Activated CD4-positive, alpha-beta T cell treated with anti-CD3 and anti-CD28 coated beads for 36 hours (primary cell): Measurements from ENCODE around the gene STYX. TPM values are rescaled to one million over a fixed set of nuclear protein-coding genes. Genes with fewer than 3 reads are reported as not detected.

ENCODE experiments used
- ATAC-seq: fragments of 200-7000 bp; cut with Tn5 transposase; one replicate; pipeline ENCODE4 v1.10.0; 2021; ENCODE audit warnings: mild to moderate bottlenecking, moderate library complexity
- CTCF ChIA-PET: fragments of 350-600 bp; sonication (Branson Sonifier 250); formaldehyde crosslinking; loops from one replicate; lab custom pipeline; 2021; ENCODE audit warnings: antibody characterized with exemption; lab: Charles Lee
- POLR2A ChIA-PET: fragments of 350-600 bp; sonication (Branson Sonifier 250); formaldehyde crosslinking; loops from one replicate; lab custom pipeline; 2021; ENCODE audit warnings: antibody characterized with exemption, inconsistent platforms; lab: Charles Lee
- DNase-seq: peaks from one replicate; pipeline ENCODE4 v3.0.0-alpha.2; 2020
- H3K27ac Mint-ChIP-seq: one replicate; pipeline ENCODE4 v1.8.0; 2021; ENCODE audit warnings: mixed read lengths
- H3K27me3 Mint-ChIP-seq: one replicate; pipeline ENCODE4 v1.8.0; 2021; ENCODE audit warnings: mixed read lengths
- H3K36me3 Mint-ChIP-seq: one replicate; pipeline ENCODE4 v1.8.0; 2021; ENCODE audit warnings: low read depth, mixed read lengths
- H3K4me1 Mint-ChIP-seq: one replicate; pipeline ENCODE4 v1.8.0; 2021; ENCODE audit warnings: mixed read lengths
- H3K4me3 Mint-ChIP-seq: one replicate; pipeline ENCODE4 v1.8.0; 2021; ENCODE audit warnings: mild to moderate bottlenecking, moderate library complexity, mixed read lengths
- H3K9me3 Mint-ChIP-seq: one replicate; pipeline ENCODE4 v1.8.0; 2021; ENCODE audit warnings: low read depth, mixed read lengths
- intact Hi-C, 2 experiments: fragments of 100-400 bp; cut with DNase I in 1 of 2; cut with micrococcal nuclease in 1 of 2; formaldehyde crosslinking; loops; one replicate each; pipeline versions ENCODE4 v1.14.2 to v1.15.1; 2022 to 2024; cut with DNase I, micrococcal nuclease
- total RNA-seq, 2 experiments: library from RNA; stranded (reverse); gene quantifications; one replicate each; pipeline ENCODE4 v1.2.3, GENCODE V29; 2021

The STYX gene
- total RNA-seq, 2 experiments from 2014 or later = 13.1 to 13.3 TPM

DNA sequence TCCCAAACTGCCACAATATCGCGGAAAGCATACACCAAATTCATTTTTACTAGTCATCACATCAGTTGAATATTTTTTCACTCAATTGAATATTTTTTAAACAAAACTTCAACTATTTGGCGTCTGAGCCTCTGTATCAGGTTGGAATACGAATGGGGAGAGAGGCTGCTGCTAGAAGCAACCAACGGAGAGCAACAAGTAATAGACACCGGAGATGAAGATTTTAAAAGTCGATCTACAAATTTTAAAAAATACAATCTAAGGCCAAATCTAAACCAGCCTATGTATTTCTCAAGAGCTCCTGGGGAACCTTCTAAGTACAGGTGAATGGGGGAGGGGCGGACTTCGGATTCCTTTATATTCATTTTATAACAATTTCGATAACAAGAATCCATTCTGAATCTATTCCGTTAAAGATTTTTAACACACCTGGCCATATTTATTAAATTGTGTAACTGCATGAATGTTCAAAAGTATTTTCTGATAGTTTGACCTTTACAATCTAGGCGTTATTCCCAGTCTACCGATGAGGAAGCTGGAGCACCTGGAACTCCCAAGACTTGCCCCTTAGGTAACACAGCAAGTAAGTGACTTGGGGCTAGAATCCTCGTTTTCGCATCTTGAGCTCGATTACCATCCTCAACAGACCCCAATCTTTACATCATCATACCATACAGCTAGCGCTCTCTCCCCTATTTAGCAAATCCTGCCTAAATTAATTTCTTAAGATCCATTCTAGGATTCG lies 60.2 kb downstream of the STYX start:
- Mint-ChIP-seq H3K4me1 (peaks cover 33% of the 10 kb centered on the region), H3K27me3 (no peaks in the 10 kb centered on the region), H3K9me3 (no peaks in the 10 kb centered on the region), H3K36me3 (peaks cover 6% of the 10 kb centered on the region), H3K4me3 (peak overlapping the region; percentile 95), H3K27ac (peak overlapping the region; percentile 80)
- DNase-seq (no peak), ATAC-seq (no peak)
- intact Hi-C loops = loop anchor here (2.0 to 10.0 kb wide), 4 partner anchors 47 to 427 kb away; partner anchors contain the start of genes DDHD1 (in 1 of the 2) and PSMC6 (in 1 of the 2)
- CTCF ChIA-PET = interaction anchor here (0.6 to 1.6 kb wide), 4 partner anchors 8 to 238 kb away, joined by 3 to 6 read pairs (median 4); no protein-coding TSS in a partner anchor
- POLR2A ChIA-PET = interaction anchor here (0.6 kb wide), 1 partner anchor 31 kb away, joined by 3 read pairs; no protein-coding TSS in a partner anchor

DNA sequence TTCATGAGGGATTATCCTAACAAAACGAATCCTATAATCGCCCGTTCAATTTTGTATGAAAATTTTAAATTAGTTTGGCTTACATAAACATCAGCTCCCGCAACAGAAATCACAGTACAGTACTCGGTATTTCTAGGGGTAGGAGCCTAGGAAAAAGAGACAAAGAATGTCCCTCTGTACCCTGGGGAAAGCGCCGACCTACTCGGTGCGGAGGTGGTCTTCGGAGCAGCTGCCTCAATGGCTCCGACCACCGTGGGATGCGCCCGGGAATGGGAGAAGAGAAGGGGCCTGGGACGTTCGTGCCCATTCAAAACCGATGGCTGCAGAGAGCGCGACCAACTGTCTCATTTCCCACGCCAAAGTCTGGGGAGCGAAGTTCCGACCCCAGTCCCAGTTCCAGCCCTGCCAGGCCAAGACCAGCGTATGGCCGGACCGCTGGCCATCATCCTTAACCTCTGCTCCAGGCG lies 60.8 kb downstream of the STYX start:
- Mint-ChIP-seq H3K4me1 (peaks cover 33% of the 10 kb centered on the region), H3K9me3 (no peaks in the 10 kb centered on the region), H3K36me3 (peaks cover 6% of the 10 kb centered on the region), H3K27ac (peak overlapping the region; percentile 80), H3K27me3 (no peaks in the 10 kb centered on the region), H3K4me3 (peak overlapping the region; percentile 95)
- CTCF ChIA-PET = interaction anchor here (0.6 to 1.6 kb wide), 5 partner anchors 9 to 239 kb away, joined by 3 to 6 read pairs (median 4); no protein-coding TSS in a partner anchor
- DNase-seq (no peak), ATAC-seq (peak; percentile 5)
- intact Hi-C loops = loop anchor here (1.0 to 10.0 kb wide), 8 partner anchors 48 to 426 kb away; partner anchors contain the start of genes DDHD1 (in 2 of the 2), GPR137C (in 2 of the 2), PSMC6 (in 2 of the 2) and STYX (in 2 of the 2)
- POLR2A ChIA-PET = interaction anchor here (0.6 kb wide), 1 partner anchor 30 kb away, joined by 3 read pairs; no protein-coding TSS in a partner anchor

DNA sequence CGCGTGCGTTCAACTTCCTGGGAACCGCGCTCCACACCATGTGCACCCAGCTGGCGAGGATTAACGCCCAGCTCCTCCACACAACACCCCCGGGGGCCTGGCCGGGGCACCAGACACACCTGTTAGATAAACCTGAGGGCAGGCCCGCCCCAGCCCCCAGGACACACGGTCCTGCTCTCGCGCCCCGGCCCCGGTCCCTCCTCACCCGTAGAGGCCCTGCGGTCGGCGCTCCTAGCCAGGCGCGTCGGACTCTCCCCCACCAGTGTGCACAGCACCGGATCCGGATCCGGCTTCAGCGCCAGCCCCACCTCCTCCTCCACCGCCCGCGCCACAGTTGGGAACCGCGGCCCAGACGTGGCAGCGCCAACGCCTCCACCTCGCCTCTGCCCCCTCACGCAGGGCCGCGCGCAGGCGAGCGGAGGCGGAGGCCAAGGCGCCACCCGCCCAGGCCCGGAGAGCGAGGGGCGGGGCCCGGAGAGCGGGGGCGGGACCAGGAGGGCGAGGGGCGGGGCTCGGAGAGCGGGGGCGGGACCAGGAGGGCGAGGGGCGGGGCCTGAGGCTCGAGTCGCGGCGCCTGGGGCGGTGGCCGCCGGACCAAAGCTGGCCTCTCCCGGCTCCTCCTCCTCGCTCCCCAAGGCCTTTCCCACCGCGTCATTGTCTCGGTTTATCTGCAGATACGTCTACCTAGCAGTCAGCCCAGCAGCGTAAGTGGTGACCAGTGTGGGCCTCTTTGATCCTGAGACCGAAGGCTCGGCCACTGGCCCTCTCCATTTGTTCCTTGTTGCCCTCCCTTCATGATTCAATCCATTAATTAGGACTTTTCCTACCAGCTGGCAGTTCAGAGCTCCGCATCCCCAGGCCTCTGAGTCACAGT lies 61.5 kb downstream of the STYX start, which contains the start of gene GNPNAT1:
GNPNAT1 (minus strand) TSS at position 385 of the 874 bp plus-strand sequence. CDS start 6,957 bp downstream, outside the sequence.
- ChIA-PET CTCF (interaction anchor here (0.6 to 0.7 kb wide), 2 partner anchors 17 to 80 kb away, joined by 3 to 4 read pairs; no protein-coding TSS in a partner anchor), POLR2A (no interaction called here)
- H3K9me3 Mint-ChIP-seq = peaks cover under 1% of the 10 kb centered on the region
- H3K4me3 Mint-ChIP-seq = peak within 1 kb of the TSS; percentile 95
- H3K4me1 Mint-ChIP-seq = peaks cover 33% of the 10 kb centered on the region
- DNase-seq = peak; percentile 90
- H3K36me3 Mint-ChIP-seq = peaks cover 5% of the 10 kb centered on the region
- no peaks in the 10 kb centered on the region for H3K27me3 Mint-ChIP-seq
- intact Hi-C loops = loop anchor here (1.0 to 10.0 kb wide), 8 partner anchors 49 to 425 kb away; partner anchors contain the start of genes DDHD1 (in 2 of the 2), GPR137C (in 2 of the 2), PSMC6 (in 2 of the 2) and STYX (in 2 of the 2)
- H3K27ac Mint-ChIP-seq = peak within 1 kb of the TSS; percentile 80
- peak; percentile 91 for ATAC-seq

DNA sequence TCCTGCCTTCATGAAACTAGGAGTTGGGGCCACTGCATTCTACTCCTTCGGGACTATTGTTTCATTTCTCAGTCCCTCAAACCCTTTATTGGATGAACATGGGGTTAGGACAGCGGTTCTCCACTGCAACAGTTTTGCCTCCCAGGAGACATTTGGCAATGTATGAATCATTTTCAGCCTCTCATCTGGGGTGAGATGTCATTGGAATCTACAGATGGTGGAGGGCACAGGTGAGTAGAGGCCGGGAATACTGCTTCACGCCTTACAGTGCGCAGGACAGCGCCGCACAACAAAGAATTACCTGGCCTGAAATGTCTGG lies 62.1 kb downstream of the STYX start:
- Mint-ChIP-seq H3K4me1 (peaks cover 32% of the 10 kb centered on the region), H3K27me3 (no peaks in the 10 kb centered on the region), H3K27ac (peak overlapping the region; percentile 77), H3K9me3 (peaks cover 2% of the 10 kb centered on the region), H3K4me3 (peak overlapping the region; percentile 95), H3K36me3 (peaks cover 5% of the 10 kb centered on the region)
- ChIA-PET CTCF (no interaction called here), POLR2A (no interaction called here)
- DNase-seq = no peak
- intact Hi-C loops = loop anchor here in 1 of 2 experiments (10.0 kb wide), 1 partner anchor 363 kb away; the partner anchor contains the start of gene DDHD1
- ATAC-seq = no peak

DNA sequence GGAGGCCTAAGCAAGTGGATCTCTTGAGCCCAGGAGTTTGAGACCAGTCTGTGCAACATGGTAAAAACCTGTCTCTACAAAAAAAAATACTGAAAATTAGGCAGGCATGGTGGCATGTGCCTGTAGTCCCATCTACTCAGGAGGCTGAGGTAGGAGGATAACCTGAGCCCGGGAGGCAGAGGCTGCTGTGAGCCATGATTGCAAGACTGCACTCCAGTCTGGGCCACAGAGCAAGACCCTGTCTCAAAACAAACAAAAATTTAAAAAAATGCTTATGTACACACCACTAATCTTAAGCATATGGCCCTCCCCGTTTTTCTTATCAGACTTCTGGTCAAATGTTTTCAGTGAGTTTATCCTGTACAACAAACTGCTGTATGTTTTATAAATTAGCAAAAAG lies 63.1 kb downstream of the STYX start:
- H3K27ac Mint-ChIP-seq = no peak overlapping the region
- ChIA-PET POLR2A (no interaction called here), CTCF (no interaction called here)
- H3K9me3 Mint-ChIP-seq = peaks cover 2% of the 10 kb centered on the region
- intact Hi-C loops = loop anchor here in 1 of 2 experiments (10.0 kb wide), 1 partner anchor 362 kb away; the partner anchor contains the start of gene DDHD1
- H3K27me3 Mint-ChIP-seq = no peaks in the 10 kb centered on the region
- no peak for ATAC-seq
- H3K36me3 Mint-ChIP-seq = peaks cover 5% of the 10 kb centered on the region
- peaks cover 29% of the 10 kb centered on the region for H3K4me1 Mint-ChIP-seq
- no peak overlapping the region for H3K4me3 Mint-ChIP-seq
- DNase-seq = no peak

DNA sequence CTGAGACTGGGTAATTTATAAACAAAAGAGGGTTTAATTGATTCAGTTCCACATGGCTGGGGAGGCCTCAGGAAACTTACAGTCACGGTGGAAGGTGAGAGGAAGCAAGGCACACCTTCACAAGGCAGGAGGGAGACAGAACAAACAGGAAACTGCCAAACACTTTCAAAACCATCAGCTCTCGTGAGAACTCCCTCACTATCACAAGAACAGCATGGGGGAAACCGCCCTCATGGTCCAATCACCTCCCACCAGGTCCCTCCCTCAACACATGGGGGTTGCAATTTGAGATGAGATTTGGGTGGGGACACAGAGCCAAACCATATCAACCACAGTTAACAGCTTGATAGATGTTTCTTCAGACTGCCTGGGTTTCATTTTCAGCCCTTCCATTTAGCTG lies 67.7 kb downstream of the STYX start:
- Mint-ChIP-seq H3K27me3 (no peaks in the 10 kb centered on the region), H3K4me3 (no peak overlapping the region), H3K27ac (no peak overlapping the region), H3K9me3 (peaks cover 2% of the 10 kb centered on the region), H3K4me1 (peaks cover 5% of the 10 kb centered on the region), H3K36me3 (peaks cover 1% of the 10 kb centered on the region)
- no peak for ATAC-seq
- CTCF ChIA-PET = no interaction called here
- no peak for DNase-seq
- intact Hi-C loops = loop anchor here in 1 of 2 experiments (10.0 kb wide), 1 partner anchor 357 kb away; the partner anchor contains the start of gene DDHD1
- POLR2A ChIA-PET = no interaction called here

DNA sequence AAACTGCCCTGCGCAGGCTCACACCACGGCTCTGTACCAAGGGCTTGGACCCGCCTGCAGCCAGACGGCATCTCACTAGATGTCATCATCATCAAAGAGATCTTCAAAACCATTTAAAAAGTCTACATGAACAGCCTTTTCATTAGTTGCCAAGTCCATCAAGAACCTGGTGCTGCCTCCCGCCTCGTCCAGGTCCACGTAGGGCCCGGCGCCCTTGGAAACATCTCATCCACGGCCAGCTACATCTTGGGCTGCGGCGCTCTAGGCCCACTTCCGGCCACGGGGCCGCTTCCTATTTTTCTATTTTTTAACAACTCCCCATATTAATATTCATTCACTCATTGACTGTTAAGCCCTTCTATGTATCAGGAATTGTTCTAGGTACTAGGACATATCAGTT lies 68.9 kb downstream of the STYX start:
- DNase-seq (no peak), ATAC-seq (no peak)
- POLR2A ChIA-PET = no interaction called here
- Mint-ChIP-seq H3K27me3 (no peaks in the 10 kb centered on the region), H3K36me3 (peaks cover 1% of the 10 kb centered on the region), H3K9me3 (peaks cover 2% of the 10 kb centered on the region), H3K27ac (no peak overlapping the region), H3K4me1 (peaks cover 5% of the 10 kb centered on the region), H3K4me3 (no peak overlapping the region)
- CTCF ChIA-PET = no interaction called here
- intact Hi-C loops = loop anchor here in 1 of 2 experiments (10.0 kb wide), 1 partner anchor 356 kb away; the partner anchor contains the start of gene DDHD1

DNA sequence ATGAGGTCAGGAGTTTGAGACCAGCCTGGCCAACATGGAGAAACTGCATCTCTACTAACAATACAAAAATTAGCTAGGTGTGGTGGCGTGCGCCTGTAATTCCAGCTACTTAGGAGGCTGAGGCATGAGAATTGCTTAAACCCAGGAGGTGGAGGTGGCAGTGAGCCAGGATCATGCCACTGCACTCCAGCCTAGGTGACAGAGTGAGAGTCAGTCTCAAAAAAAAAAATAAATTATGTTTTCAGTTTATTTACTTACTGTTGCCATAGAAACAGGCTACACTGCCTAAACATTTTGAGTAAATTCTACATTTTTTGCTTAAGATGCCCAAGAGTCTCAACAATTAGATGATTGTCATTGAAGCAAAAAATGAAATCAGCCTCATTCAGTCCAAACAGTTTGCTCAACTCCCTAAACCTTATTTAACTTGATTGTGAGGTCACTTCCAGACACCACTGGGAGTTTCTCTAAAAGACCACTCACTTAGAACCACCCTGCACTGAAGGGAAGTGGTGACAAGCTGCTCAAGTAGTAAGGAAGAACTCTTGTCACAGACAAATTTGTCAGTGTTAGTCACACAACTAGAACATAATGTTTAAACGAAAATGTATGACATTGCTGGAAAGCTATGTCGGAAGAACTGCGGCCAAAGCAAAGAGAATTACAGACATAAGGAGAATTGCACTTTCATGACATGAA lies 71.2 kb downstream of the STYX start:
- H3K4me3 Mint-ChIP-seq = no peak overlapping the region
- POLR2A ChIA-PET = interaction anchor here (0.6 kb wide), 1 partner anchor 17 kb away, joined by 3 read pairs; no protein-coding TSS in a partner anchor
- DNase-seq (no peak), ATAC-seq (peak; percentile 61)
- no peaks in the 10 kb centered on the region for H3K27me3 Mint-ChIP-seq
- peaks cover 2% of the 10 kb centered on the region for H3K9me3 Mint-ChIP-seq
- intact Hi-C loops = no loop called here
- peaks cover 1% of the 10 kb centered on the region for H3K36me3 Mint-ChIP-seq
- H3K4me1 Mint-ChIP-seq = peaks cover 5% of the 10 kb centered on the region
- H3K27ac Mint-ChIP-seq = no peak overlapping the region
- CTCF ChIA-PET = interaction anchor here (0.6 to 0.8 kb wide), 2 partner anchors 12 to 39 kb away, joined by 3 to 4 read pairs; no protein-coding TSS in a partner anchor

DNA sequence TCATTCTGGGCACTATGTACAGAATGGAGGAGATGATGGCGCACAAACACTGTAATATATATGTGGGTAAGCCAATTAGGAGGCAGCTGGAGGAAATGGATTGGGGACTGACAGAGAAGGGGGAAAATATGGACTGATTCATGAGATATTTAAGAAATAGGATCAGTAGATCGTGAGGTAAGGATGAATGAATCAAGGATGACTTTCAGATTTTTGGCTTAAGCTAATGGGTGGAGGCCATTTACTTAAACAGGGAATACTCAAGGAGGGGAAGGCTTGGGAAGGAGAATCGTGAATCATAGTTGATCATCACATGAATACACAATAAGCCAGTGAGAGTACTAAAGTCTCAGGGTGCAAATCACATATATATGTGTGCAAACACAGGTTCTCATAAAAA lies 72.6 kb downstream of the STYX start:
- no peak for ATAC-seq
- Mint-ChIP-seq H3K9me3 (no peaks in the 10 kb centered on the region), H3K27ac (no peak overlapping the region), H3K27me3 (no peaks in the 10 kb centered on the region), H3K36me3 (no peaks in the 10 kb centered on the region), H3K4me1 (peaks cover 5% of the 10 kb centered on the region), H3K4me3 (no peak overlapping the region)
- intact Hi-C loops = no loop called here
- ChIA-PET CTCF (no interaction called here), POLR2A (no interaction called here)
- DNase-seq = no peak

DNA sequence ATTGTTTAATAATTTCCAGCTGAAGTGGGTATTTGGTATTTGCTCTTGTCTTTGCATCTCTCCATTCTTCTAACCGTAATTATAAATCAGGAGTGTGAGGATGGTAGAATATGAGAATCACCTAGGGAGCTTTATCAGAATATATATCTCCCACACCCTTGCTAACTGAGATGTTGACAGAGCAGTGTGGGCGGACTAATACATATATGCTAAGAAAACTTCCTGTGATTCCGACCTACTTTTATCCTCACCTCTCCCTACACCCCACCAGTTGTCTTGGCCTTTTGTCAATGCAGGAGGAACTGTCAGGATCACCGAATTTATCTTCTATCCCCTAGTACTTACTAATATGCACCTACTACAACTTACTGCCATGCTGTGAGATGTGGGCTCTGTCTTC lies 76.1 kb downstream of the STYX start:
- Mint-ChIP-seq H3K9me3 (no peaks in the 10 kb centered on the region), H3K4me3 (no peak overlapping the region), H3K27ac (no peak overlapping the region), H3K27me3 (no peaks in the 10 kb centered on the region), H3K4me1 (peaks cover 5% of the 10 kb centered on the region), H3K36me3 (no peaks in the 10 kb centered on the region)
- POLR2A ChIA-PET = no interaction called here
- intact Hi-C loops = no loop called here
- ATAC-seq = no peak
- no peak for DNase-seq
- CTCF ChIA-PET = interaction anchor here (1.0 kb wide), 1 partner anchor 519 kb away, joined by 3 read pairs; no protein-coding TSS in a partner anchor
